AG08395 (cell line): ENCODE results near the gene THEM4.
"Not testable (repeated sequence)": the region's sequence is repeated elsewhere in the genome, so short reads cannot be mapped to it uniquely, and the experiment has no call there.

Experiments
- DNase-seq: peaks from one replicate; pipeline ENCODE4 v3.0.0; 2012; ENCODE audit warnings: mixed read lengths, low spot score

The THEM4 gene

GRCh38 chr1:151934048-151934493 lies 24.8 kb upstream of the THEM4 start:
- peak; percentile 67 for DNase-seq

DNA sequence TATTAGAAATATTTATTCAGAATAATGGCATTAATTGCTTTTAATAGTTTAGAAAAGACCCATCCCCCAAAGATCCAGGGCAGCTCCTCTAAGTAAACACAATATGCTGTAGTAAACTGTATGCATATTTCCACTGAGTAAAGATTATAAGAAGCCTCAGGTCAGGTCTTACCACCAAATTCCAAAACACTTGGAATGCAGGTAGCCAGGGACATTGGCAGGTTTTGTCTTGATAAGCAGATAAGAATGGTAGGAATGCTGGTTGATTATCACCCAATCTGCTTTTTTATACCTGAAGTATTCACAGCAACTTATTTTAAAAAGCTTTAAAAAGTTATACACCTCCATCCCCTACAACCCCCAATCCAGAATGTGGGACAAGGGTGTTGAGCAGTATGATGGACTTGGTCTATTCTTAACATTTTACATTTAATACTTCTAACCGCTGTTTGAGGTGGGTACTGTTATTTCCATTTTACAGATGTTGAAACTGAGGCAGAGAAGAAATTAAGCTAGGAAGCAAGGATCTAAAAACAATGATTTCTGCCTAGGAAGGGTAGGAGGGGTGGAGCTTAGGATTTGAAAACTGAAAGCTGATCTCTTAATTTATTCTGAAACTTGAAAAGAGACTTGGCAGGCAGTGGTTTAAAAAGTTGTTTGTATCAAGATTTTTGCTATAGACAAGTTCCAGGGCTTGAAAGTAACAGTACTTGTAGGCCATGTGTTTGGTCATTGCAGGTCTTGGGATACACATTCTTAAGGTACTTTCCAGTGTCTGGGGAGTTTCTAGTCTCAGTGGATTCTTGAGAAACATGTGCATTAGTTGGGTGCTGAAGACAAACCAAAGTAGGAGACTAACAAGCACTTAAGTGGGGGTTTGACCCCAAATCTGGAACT lies 15.6 kb upstream of the THEM4 start:
- DNase-seq = no peak

DNA sequence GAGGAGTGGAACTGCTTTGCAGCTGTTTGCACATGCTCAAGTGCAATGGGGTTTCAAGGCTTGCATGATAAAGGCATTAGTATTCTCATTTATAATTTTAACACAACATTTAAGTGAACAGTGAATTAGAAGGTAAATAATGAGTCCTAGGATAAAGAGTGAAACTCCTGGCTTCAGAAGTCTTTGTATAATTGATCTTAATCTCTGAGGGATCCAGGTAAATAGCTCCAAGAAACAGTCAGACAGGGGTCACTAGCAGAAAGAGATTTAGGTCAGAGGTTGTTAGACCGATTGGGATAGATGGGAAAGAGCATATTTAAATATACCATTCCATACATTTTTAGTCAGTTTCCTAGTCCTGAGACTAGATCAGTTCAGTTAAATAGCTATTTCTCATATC lies 14.1 kb upstream of the THEM4 start:
- no peak for DNase-seq

DNA sequence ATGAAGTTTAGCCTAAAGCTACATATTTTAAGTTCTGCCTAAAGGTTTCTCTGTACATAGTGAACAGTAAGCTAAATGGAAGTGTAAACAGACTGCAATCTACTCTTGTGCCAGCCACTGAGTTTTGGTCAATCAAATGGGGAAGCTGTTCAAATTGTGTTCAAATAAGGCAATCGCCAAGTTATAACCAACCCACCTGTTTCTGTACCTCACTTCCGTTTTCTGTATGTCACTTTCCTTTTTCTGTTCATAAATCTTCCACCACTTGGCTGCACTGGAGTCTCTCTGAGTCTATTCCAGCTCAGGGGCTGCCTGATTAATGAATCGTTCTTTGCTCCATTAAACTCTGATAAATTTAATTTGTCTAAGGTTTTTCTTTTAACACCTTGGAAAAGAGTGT lies 10.8 kb upstream of the THEM4 start:
- no peak for DNase-seq

GRCh38 chr1:151918819-151919610 lies 9.7 kb upstream of the THEM4 start:
- no peak for DNase-seq

DNA sequence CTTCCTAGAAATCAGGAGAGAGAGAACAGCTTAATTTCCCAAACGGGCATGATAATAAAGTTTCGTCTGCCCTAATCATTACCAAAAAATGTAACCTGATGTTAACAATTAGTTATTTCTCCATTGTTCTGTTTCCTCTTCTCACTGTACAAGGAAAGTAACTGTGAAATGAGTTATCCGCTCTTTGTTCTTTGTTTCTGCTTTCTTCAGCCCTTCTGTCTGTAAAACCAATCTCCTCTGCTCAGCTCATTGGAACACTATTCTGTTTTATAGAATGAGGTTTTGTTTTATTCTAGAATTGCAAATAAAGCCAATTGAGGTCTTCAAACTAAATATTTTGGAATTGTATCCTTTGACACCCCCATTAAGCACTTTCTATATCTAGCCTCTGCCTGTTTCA lies 8.8 kb upstream of the THEM4 start:
- no peak for DNase-seq

GRCh38 chr1:151916726-151917370 lies 7.5 kb upstream of the THEM4 start:
- no peak for DNase-seq

- DNase-seq = no peak
These were observed 5.9 kb upstream of the THEM4 start for GRCh38 chr1:151915061-151915686.

DNA sequence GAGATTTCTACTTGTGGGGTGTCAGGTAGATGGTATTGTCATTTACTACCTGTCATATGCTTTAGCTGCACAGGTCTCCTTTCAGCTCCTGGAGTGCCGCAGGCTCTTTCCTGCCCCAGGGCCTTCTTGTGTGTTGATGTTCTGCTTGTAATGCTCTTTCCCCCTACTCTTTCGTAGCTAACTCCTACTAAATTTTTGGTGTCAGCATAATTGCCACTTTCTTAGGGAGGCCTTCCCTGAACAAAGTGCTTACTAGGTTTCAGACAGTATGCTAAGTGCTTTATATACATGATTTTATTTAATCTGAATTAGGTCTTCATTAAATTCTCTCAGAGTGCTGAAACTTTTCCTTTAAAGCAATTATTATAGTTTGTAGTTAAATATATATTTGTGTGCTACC lies 4.8 kb upstream of the THEM4 start:
- no peak for DNase-seq

DNA sequence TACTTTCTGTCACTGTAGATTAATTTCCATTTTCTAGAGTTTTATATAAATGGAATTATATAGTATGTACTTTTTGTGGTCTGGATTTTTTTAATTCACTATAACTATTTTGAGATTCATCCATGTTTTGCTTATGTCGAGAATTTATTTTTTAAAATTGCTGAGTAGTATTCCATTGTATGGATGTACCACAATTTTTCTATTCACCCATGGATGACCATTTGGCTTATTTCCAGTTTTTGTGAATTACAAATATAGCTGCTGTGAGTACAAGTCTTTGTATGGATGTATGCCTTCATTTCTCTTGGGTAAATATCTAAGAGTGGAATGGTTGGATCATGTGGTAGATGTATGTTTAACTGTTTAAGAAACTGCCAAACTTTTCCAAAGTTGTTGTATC lies 3.7 kb upstream of the THEM4 start:
- no peak for DNase-seq

GRCh38 chr1:151908228-151908691 lies 1.1 kb downstream of the THEM4 start:
- no peak for DNase-seq

GRCh38 chr1:151907363-151908139 lies 1.8 kb downstream of the THEM4 start:
- DNase-seq = no peak

DNA sequence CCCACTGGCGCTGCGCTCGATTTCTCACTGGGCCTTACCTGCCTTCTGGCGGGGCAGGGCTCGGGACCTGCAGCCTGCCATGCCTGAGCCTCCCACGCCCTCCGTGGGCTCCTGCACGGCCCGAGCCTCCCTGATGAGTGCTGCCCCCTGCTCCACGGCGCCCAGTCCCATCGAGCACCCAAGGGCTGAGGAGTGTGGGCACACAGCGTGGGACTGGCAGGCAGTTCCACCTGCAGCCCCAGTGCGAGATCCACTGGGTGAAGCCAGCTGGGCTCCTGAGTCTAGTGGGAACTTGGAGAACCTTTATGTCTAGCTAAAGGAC lies 3.0 kb downstream of the THEM4 start:
- not testable (repeated sequence) for DNase-seq

DNA sequence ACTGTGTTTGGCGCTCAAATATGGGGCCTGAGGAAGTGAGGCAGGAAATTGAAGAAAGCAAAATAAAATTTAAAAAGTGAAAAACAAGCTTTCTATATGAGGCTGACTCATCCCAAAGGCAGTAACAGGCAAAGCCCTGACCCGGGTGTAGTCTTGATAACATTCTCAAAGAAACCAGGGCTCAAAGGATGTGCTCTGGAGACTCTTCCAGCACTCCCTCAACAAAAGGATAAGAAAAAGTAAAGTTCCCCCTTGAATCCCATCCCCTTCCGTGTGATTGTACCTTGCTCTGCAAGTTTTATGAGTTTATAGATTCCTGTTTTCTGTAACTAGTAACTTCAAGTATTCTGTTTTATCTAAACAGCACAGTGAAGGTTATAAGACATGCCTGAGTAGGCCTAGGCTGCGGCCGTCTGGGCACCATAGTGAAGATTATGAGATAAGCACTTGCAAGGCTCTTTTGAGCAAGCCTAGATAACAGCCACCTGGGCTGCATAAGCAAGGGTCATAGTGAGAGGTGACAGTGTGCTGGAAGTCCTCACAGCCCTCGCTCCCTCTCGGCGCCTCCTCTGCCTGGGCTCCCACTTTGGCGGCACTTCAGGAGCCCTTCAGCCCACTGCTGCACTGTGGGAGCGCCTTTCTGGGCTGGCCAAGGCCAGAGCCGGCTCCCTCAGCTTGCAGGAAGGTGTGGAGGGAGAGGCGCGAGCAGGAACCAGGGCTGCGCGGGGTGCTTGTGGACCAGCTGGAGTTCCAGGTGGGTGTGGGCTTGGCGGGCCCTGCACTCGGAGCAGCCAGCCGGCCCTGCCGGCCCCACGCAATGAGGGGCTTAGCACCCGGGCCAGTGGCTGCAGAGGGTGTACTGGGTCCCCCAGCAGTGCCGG lies 3.6 kb downstream of the THEM4 start:
- not testable (repeated sequence) for DNase-seq

GRCh38 chr1:151905070-151905442 lies 4.3 kb downstream of the THEM4 start:
- no peak for DNase-seq

DNA sequence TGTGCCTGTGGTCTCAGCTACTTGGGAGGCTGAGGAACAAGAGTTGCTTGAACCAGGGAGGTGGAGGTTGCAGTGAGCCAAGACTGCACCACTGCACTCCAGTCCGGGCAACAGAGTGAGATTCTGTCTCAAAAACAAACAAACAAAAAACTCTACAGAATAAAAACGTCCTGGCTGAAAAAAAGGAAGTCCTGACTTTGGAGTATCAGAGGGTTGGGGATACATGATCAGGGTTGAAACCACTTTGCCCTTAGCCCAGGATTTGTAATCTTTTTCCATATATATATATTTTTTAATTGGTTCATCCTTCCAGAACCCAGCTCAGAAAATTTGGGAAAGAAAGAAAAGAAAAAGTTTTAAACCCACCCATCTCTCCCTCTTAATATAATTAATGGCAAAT lies 6.5 kb downstream of the THEM4 start:
- no peak for DNase-seq

DNA sequence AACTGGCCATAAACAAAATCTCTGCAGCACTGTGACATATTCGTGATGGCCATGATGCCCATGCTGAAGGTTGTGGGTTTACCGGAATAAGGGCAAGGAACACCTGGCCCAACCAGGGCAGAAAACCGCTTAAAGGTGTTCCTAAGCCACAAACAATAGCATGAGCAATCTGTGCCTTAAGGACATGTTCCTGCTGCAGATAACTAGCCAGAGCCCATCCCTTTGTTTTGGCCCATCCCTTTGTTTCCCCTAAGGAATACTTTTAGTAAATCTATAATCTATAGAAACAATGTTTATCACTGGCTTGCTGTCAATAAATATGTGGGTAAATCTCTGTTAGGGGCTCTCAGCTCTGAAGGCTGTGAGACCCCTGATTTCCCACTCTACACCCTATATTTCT lies 8.5 kb downstream of the THEM4 start:
- not testable (repeated sequence) for DNase-seq

DNA sequence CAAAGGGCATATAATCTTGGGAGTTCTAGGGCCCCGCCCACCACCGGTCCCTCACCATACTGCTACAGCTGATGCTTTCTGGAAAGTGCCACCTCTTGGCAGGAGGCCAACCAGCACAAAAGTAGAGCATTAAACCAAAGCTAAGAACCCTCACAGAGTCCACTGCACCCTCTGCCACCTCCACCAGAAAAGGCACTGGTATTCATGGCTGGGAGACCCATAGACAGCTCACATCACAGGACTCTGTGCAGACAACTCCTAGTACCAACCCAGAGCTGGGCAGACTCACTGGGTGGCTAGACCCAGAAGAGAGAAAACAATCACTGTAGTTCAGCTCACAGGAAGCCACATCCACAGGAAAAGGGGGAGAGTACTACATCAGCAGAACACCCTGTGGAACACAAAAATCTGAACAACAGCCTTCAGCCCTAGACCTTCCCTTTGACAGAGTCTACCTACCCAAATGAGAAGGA lies 10.8 kb downstream of the THEM4 start:
- DNase-seq = no peak

GRCh38 chr1:151897991-151898431 lies 11.3 kb downstream of the THEM4 start:
- no peak for DNase-seq
